Measurements from ENCODE around the gene ERMP1. TPM values are rescaled to one million over a fixed set of nuclear protein-coding genes. Genes with fewer than 3 reads are reported as not detected.

Gene ERMP1
- total RNA-seq, 1 donor from 2014 or later, result 26.3 TPM

DNA sequence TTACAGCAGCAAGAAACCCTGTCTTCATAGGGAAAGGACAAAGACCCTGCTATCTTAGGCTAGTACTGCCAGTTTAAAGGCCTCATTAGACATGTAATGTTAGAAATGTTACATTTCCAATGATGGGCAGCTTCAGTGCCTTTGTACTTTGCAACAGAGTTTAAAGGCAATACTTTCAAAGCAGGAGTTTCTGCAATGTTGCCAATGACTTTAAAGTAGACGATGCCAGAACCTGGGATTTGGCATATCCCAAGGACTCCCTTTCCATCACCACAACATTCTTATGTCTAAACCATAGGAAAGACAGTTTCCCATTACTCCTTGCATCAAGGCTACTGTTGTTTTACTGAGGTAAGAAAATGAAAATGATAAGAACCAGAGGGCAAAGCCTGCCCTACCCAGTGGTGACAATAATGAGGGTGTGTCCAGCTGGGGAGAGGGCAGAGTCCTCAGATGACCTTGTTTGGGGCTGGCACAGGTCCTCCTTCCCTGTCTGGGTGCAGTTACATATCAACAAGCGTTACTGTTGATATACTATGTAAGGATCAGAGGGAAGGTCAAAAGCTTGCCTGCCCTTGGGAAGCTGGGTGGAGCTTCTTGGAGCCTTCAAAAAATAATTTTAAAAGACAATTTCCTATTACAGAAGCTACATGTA, 30.3 kb upstream of the ERMP1 start:
- ATAC-seq, result peak; percentile 93
- intact Hi-C loops (cut with micrococcal nuclease), result no loop called here
- DNase-seq, result peak; percentile 39

DNA sequence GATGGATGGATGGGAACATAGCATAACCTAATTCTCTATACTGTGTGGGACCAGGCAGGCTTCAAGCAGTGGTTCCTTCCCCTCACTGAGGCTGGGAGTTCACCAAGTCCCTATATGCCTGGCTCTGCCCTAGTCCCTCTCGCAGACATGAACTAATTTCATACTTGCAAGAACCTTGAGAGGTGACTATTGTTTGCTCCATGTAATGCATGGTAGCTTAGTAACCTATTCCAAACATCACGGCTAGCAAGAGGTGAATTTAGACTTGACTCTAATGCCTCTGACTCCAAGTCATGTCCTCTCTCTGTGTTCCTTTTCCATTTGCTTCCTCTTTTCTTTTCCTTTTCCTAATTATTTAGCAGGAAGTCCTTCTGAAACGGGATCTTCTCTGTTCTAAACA, 25.9 kb upstream of the ERMP1 start:
- no peak for DNase-seq
- intact Hi-C loops (cut with micrococcal nuclease), result no loop called here
- peak; percentile 57 for ATAC-seq

DNA sequence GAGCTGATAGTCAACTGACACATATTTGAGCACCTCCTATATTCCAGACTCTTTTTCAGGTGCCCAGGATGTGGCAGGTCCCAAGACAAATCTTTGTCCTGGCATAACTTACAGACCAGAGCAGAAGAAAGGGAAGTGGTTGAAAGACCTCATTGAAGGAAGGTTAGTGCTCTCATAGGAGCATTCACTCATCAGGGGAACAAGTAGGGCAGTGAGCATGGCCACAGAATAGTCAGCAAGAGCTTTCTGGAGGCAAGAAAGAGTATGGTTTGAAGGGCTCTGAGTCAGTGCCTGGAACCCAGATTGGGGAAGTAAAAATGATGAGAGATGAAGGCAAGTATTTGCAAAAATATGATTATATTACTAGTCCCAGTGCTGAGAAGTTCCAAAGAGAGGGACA, 25.0 kb upstream of the ERMP1 start:
- ATAC-seq, result no peak
- no peak for DNase-seq
- intact Hi-C loops (cut with micrococcal nuclease), result no loop called here

DNA sequence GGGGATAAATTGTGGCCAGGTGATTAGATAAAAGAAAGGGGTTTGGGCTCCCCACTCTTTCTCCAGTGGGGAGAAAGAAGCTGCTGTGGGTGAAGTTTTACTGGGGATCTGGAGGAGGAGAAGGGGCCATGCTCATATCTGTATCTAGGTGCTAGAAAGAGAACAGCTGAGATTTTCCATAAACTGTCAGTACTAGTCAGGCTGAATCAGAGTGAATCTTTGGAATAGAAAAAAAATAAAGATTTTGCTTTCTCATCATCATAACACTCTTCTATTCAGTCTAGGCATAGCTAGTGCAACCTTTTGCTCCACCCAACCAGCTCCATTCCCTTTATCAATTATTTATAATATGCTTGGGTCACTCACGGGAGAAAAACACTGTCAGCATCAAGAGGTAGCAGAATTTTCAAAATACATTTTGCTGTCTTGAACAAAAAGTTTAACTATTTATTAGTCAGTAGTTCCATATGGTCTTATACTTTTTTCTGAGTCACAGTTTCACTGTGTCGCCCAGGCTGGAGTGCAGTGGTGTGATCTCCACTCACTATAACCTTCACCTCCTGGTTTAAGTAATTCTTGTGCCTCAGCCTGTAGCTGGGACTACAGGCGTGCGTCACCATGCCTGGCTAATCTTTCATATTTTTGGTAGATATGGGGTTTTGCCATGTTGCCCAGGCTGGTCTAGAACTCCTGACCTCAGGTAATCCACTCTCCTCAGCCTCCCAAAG, 21.3 kb upstream of the ERMP1 start:
- no peak for DNase-seq
- intact Hi-C loops (cut with micrococcal nuclease), result no loop called here
- ATAC-seq, result no peak

DNA sequence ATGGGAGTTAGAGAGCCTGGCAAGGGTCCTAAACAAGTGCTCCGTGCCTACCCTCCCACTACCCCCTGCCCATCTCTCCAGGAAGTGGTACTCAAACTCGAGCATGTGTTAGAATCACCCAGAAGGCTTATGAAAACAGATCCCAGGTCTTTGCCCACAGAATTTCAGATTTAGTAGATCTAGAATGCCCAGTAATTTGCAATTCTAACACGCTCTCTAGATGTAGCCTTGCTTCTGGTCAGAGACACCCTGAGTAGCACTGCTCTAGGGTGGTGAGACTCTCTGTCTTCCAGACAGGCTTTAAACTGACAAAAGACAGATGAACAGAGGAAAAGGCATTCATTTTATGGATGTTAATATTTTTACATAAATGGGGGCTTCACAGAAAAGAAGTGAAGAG, 20.7 kb upstream of the ERMP1 start:
- no peak for ATAC-seq
- DNase-seq, result no peak
- intact Hi-C loops (cut with micrococcal nuclease), result no loop called here

DNA sequence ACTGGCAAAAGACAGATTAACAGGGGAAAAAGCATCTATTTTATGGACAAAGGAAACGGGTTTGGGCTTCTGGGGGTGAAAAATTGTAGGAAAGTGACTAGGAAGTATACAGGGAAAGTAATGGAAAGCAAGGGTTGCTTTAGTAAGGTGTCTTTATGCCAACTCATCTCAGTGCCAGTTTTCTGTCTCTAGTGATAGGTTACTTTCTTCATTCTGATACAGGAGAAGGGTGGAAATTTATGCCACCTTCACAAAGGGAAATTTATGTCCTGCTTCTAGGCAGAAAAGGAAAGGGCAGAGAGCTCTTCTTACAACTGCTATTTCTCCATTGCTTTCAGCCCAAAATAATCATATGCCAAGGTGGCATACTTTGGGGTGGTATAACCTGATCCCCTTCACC, 20.1 kb upstream of the ERMP1 start:
- ATAC-seq (no peak), DNase-seq (no peak)
- intact Hi-C loops (cut with micrococcal nuclease), result no loop called here

DNA sequence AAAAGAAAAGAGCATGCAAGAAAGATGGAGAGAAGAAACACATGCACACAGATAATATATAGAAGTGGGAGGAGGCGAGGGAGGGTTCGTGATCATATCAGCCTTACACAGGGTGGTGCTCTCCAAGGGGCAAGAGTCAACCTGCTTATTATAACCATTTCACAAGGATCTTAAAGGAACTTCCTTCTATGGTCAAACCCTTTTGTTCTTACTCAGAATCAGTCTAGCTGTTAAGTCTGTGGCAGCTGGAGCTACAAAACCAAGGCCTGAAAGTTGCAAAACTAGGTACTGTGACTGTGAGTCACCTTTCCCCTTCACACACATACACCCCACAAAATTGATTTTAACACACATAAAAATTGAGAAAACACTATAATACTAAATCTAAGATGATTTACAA, 18.5 kb upstream of the ERMP1 start:
- no peak for DNase-seq
- intact Hi-C loops (cut with micrococcal nuclease), result no loop called here
- ATAC-seq, result no peak

DNA sequence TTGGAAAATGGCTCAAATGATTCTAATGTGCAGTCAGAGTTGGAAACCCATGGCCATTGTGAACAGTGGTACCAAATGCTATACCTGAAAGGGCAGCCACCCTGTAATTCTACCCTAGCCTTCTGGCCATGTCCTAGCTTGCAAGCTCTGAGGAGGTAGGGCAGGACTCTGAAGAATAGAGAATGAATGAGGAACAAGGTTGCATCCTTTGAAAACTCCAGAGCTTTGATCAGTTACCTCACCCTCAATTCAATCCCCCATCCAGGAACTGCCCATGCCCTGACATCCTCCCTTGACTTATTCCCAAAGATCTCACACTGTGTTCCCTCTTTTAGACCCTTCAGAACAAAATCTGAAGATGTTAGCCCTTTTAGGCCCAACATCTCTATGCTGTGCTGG, 17.8 kb upstream of the ERMP1 start:
- DNase-seq (no peak), ATAC-seq (no peak)
- intact Hi-C loops (cut with micrococcal nuclease), result no loop called here

DNA sequence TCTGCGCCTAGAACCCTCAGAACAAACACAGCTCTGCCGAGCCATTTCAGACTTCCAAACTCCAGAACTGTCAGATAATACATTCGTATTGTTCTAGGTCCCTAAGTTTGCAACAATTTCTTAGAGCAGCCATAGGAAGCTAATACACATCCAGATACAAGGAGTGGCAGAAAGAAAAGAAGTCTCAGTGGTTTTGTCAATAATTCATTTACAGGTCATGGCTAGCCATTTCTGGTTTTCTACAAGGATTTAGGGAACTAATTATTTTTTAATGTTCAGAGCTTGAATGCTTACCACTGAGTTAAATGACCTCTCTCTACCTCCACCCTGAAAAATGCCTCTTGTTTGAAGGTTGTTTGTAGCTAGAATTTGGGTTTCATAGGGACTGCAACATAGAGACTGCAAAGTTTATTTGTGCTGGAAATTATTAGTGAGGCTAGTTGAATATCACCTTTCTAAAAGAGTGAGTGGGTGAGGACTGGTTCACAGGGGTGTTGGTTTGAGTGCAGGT, 15.5 kb upstream of the ERMP1 start:
- ATAC-seq (no peak), DNase-seq (no peak)
- intact Hi-C loops (cut with micrococcal nuclease), result no loop called here

DNA sequence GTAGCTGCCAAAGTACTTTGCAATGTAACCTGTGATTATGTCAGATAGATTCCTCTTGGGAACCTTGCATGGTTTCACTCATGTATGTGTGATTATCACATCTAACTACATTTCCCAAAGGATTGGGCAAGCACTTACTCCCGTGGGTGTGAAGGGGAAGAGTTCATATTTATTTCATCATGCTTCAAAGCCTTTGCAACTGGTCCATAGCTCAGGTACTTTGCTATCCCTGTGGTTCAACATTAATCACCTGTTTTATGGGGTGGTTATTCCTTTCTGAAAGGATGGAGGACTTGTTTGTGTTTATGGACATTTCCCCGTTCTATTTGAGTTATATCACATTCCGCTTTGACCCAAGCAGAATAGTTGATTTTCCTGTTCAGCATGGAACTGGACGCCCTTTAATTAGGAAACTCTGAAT, 13.6 kb upstream of the ERMP1 start:
- intact Hi-C loops (cut with micrococcal nuclease), result no loop called here
- ATAC-seq, result no peak
- no peak for DNase-seq

DNA sequence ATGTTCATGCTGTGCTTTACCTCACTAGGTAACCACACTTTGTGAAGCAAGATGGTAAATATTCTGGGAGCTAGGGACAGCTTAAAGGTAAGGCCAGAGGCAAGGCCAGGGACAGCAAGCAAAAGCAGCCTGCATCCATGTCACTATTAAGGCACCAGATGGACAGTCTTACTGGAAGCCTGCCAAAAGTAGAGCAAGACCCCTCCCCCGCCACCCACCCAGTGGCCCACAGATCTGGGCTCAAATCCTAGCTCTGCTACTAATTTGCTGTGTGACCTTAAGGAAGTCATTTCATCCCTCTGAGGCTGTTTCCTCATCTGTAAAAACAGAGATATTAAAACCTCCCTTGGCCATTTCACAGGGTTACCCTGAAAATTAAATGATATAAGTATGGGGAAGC, 13.2 kb upstream of the ERMP1 start:
- ATAC-seq (no peak), DNase-seq (no peak)
- intact Hi-C loops (cut with micrococcal nuclease), result no loop called here

DNA sequence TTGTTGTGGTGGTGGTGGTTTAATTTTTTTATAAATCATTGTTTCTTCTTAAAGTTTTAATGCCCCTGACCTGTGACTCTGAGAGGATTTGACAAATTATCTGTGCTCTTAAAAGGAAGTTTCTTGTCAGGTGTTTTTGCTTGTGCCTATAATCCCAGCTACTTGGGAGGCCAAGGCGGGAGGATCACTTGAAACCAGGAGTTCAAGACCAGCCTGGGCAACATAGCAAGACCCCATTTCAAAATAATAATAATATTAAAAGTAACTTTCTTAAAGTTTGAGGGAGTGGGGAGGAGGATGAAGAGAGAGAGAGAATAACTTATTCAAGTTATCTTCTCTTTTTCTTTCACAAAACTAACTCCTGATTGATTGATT, 12.2 kb upstream of the ERMP1 start:
- intact Hi-C loops (cut with micrococcal nuclease), result no loop called here
- no peak for ATAC-seq

DNA sequence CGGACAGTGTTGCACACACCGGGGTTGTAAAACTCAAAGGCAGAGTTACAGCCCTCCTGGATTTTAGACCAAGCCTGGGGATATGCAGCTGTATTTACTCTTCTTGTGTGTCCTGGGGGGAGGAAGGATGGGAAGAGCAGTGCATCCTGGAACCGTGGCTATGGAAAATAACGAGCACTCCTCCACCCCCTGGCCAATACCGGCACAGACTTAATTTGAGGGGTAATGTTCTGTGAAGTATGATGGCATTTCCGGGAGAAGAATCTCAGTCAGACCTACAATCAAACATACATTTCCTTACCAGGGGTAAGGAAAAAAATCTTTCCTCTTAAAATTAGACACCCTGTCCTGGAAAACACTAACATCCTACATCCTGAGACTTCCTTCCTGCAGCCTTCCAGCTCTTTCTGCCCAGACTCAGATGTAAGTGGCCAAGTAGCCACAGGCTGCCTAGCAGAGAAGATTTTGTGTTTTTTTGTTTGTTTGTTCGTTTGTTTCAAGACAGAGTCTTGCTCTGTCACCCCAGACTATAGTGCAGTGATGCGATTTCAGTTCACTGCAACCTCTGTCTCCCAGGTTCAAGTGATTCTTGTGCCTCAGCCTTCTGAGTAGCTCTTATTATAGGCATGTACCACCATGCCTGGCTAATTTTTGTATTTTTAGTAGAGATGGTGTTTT, 11.0 kb upstream of the ERMP1 start:
- intact Hi-C loops (cut with micrococcal nuclease), result no loop called here
- ATAC-seq (no peak), DNase-seq (no peak)

More for the DNA sequence above, 12.2 kb upstream of the ERMP1 start:
- DNase-seq, result no peak

DNA sequence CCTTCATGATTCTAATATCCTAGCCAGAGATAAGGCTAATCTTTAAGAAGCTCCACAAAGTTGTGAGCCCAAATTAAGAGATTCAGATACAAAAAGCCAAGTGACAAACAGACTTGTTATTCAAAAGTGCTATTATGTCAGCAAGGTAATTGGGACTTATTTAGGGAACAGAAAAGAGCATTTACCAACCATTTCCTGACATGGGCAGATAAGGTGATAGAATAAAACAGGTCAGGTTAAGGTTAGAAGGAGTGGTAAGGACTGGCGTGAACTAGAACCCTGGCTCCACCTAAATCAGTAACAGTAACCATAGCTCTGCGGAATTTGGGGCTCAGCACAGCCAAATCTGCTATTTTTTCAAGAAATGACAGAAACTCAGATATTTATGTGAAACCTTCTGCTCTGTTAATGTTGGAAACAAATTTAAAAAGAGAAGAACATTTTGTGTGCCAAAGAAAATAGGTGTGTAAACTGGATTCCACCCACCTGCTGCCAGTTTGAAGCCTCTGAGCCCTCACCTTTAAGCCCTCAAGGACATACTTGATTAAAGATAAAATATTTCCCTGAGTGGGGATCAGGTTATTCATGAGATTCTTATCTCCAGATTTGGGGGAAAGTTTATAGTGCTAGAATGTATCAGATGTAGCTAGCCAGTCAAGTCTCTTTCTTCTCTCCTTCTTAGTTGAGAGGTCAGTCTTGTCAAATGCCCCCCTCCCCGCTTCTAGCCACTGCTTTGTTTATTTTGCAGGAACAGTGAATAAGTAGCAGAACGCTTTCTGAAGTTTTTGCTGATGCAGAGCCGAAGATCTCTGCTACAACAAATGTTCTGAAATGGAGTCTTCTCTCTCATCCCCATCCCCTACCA, 10.2 kb upstream of the ERMP1 start:
- ATAC-seq, result no peak
- no peak for DNase-seq
- intact Hi-C loops (cut with micrococcal nuclease), result no loop called here

DNA sequence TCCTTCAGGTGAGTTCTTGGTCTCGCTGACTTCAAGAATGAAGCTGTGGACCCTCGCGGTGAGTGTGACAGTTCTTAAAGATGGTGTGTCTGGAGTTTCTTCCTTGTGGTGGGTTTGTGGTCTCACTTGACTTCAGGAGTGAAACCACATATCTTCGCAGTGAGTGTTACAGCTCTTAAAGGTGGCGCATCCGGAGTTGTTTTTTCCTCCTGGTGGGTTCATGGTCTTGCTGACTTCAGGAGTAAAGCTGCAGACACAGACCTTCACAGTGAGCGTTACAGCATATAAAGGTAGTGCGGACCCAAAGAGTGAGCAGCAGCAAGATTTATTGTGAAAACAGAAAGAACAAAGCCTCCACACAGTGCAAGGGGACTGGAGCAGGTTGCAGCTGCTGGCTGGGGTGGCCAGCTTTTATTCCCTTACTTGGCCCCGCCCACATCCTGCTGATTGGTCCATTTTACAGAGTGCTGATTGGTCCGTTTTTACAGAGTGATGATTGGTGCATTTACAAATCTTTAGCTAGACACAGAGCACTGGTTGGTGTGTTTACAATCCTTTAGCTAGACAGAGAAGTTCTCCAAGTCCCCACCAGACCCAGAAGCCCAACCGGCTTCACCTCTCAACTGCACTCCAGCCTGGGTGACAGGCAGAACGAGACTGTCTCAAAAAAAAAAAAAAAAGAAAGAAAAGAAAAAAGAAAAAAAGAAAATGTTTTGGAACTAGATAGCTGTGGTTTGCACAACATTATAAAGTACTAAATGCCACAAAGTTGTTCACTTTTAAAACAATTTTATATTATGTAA, 9.1 kb upstream of the ERMP1 start:
- DNase-seq, result no peak
- ATAC-seq, result no peak
- intact Hi-C loops (cut with micrococcal nuclease), result no loop called here

DNA sequence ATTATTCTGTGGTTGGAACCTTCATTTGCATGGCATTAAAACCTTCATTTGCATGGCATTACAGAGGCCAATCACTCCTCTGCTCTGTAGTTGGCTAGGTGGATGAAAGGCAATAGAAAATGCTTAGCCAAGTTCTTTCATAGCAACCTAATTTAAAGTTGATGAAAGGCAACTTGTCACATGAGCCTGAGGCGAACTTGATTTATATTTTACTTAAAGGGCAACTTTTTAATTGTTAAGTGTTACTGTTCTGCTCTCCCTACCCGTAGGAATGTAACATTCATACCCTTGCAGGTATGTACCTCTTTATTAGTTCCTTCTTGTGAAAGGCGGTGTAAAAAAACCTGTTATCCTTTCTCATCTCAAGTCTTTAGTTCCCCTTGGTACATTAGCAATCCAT, 7.9 kb upstream of the ERMP1 start:
- intact Hi-C loops (cut with micrococcal nuclease), result no loop called here
- ATAC-seq (no peak), DNase-seq (no peak)

DNA sequence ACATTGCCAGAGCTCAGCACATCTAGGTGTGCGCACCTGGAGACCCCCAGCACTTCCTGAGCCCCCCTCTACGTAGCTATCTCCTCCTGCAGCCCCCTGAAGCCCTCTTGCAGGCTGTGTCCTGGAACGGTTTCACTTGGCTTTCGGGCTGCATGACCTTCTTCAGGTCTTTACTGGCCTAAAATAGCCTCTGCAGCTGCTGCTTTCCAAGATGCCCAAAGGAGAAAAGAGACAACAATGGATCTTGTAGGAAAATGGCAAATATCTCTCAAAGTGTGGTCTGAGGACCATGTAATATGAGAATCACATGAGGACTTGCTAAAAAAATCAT, 6.6 kb upstream of the ERMP1 start:
- ATAC-seq (peak; percentile 78), DNase-seq (no peak)
- intact Hi-C loops (cut with micrococcal nuclease), result no loop called here

DNA sequence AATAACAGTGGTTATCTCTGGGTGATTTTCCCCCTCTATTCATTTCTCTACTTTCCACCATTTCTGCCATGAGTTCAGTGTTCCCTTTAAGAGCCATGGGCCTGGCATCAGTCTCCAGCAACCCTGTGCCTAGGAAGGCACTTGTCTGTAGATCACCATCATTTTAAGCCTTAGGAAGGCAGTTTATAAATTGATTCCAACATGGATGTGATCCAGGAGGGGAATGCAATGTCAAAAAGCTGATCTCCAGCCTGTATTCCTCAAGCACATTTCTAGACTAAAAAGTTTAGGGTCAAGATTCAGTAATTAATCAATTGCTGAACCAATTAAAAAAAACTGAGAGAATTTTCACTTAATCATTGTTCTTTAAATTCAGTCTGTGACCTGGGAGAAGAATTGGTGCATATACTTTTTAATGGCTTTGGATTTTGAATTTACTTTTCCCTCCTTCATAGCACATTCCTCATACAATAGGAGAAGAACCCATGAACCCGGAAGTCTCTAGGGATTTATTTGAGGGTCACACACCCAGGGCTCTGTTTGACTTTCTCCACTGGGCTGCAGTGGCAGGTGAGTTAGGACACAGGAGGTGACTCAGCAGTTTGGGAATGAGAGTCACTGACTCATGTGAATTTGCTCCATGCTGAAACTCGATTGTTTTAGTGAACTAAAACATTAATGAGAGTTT, 6.1 kb upstream of the ERMP1 start:
- ATAC-seq, result peak; percentile 79
- DNase-seq, result no peak
- intact Hi-C loops (cut with micrococcal nuclease), result no loop called here
